GM18861 (cell line): ENCODE measurements around the gene FGF23.

ENCODE experiments used
- ATAC-seq: cut with Tn5 transposase; IDR thresholded peaks from one replicate; pipeline ENCODE4 v1.9.1; 2021; ENCODE audit not compliant: unreplicated experiment

FGF23 gene

GRCh38 chr12:4386801-4387200 lies 7.3 kb upstream of the FGF23 start:
- no peak for ATAC-seq

GRCh38 chr12:4383304-4383865 lies 3.9 kb upstream of the FGF23 start:
- ATAC-seq, result no peak

- ATAC-seq, result no peak
These were observed 820 bp upstream of the FGF23 start for GRCh38 chr12:4380332-4380731.

DNA sequence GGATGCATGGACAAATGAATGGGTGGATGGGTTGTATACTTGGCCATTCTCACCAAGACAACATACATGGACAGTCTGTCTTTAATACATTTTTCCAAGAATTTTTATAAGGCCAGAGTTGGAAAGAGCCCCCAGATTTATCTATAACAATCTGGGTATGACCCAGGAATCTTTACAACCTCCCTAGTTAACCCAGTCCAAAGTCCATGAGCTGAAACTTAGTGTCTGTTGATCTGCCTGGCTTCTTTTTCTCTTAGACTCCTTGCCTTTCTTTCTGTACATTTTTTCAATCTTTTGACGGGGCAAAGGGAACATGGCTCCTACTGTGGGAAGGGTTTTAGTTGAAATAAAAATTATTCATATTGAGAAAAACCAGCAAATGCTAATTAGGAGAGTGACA lies 740 bp downstream of the FGF23 start:
- ATAC-seq, result no peak

GRCh38 chr12:4375449-4375848 lies 4.1 kb downstream of the FGF23 start:
- ATAC-seq, result no peak

- ATAC-seq, result no peak
These were observed 6.9 kb downstream of the FGF23 start for GRCh38 chr12:4372653-4373052.

- no peak for ATAC-seq
These were observed 9.2 kb downstream of the FGF23 start for GRCh38 chr12:4370265-4370664.

GRCh38 chr12:4369548-4369947 lies 10.0 kb downstream of the FGF23 start:
- ATAC-seq, result no peak

- no peak for ATAC-seq
These were observed 13.4 kb downstream of the FGF23 start for GRCh38 chr12:4366090-4366489.

DNA sequence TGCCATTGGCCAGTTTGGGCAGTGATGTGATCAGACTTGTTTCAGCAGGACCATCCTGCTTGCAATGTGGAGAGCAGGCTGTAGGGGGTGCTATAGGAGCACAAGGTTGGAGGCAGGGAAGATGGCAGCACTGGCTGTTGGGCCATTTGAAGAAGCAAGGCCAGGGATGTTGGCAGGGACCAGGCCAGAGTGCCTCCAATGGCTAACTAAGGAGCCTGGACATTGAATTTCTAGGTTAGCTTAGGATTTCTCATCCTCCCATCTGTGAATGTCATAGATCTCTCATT lies 23.5 kb downstream of the FGF23 start:
- ATAC-seq, result no peak

- no peak for ATAC-seq
These were observed 24.1 kb downstream of the FGF23 start for GRCh38 chr12:4355156-4356040.

GRCh38 chr12:4353785-4354208 lies 25.7 kb downstream of the FGF23 start:
- no peak for ATAC-seq

DNA sequence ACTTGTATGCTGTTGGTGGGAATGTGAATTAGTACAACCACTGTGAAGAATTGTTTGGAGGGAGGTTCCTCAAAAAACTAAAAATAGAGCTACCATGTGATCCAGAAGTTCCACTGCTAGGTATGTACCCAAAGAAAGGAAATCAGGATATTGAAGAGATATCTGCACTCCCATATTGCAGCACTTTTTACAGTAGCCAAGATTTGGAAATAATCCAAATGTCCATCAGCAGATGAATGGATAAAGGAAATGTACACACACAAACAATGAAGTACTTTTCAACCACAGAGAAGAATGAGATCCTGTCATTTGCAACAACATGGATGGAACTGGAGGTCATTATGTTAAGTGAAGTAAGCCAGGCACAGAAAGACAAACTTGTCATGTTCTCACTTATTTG lies 32.6 kb downstream of the FGF23 start:
- ATAC-seq, result no peak

- ATAC-seq, result no peak
These were observed 47.7 kb downstream of the FGF23 start for GRCh38 chr12:4331842-4332241.

DNA sequence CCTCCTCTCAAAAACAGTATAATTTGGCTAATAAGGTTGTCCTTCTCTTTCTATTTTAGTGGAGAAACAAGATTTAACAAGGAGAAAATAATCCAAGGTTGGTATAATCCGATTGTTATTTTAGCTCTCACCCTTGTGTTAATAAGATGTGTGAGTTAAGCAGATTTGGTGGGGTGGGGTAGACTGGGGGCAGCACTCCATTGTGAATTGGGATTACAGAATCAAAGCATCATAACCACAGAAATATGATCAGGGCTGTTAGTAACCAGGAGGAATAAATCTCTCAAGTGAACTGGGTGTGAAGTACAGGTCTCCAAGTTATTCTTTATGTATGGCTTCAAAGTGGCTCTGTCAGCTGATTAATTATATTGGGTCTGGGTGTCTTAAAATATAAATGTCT lies 48.3 kb downstream of the FGF23 start:
- no peak for ATAC-seq

DNA sequence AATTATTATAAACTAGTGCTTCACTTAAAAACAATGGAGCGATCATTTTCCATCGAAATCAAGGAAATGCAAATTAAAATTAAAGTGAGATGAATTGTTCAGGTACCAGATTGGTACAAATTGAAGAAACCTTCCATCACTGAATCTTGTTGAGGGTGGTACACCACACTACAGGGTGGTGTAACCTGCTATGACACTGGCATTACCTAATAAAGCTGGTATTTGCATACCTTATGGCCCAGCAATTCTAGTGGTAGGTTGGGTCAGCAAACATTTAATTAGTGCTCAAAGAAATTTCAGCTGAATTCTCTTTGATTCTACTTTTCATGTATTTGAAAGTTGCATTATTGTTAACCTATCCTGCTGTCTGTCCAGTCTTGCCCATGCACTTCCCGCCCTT lies 49.3 kb downstream of the FGF23 start:
- ATAC-seq, result no peak

DNA sequence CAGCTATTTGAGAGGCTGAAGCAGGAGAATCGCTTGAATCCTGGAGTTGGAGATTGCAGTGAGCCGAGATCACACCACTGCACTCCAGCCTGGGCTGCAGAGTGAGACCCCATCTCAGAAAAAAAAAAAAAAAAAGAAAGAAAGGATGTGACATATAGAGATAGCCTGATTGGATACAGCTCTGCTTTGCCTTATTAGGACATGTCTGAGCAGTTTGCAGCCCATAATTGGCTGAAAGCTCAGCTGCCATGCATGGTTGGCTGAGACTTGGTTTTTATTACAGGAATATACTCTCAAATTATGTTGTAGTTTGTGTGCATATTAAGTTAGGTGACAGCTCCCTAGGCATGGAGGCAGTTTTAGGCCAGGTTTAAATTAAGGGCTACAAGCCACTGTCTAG lies 52.2 kb downstream of the FGF23 start:
- no peak for ATAC-seq

- ATAC-seq, result no peak
These were observed 53.5 kb downstream of the FGF23 start for GRCh38 chr12:4325966-4326365.

GRCh38 chr12:4324366-4324765 lies 55.1 kb downstream of the FGF23 start:
- ATAC-seq, result no peak

DNA sequence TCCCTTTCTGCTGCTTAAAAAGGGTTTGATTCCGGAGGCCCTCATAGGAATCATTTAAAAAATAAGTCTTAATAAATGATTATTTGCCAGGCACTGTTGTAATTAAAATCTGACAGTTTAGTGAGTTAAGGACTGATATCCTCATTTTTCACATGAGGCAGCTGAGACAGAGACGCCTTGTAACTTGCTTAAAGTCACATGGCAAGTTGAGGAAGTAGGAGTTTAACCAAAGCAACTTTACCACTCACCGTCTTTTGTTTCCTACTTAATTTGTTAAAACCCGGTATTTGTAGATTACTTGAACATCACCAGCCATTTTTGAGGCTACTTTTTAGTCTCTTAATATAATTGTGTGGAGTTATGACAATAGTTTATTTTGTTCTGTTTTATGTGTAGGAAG lies 56.1 kb downstream of the FGF23 start:
- ATAC-seq, result no peak

GRCh38 chr12:4322726-4323125 lies 56.8 kb downstream of the FGF23 start:
- no peak for ATAC-seq

- ATAC-seq, result peak; percentile 97
These were observed 58.4 kb downstream of the FGF23 start, which contains the start of gene TIGAR for GRCh38 chr12:4320853-4321701. Gene TIGAR, plus strand, starts transcription at chr12:4321213. Its CDS starts 59 bp downstream, at chr12:4321272.
